SK-N-SH (cell line): ENCODE results near the gene FAHD2A. TPM values are rescaled to one million over a fixed set of nuclear protein-coding genes. Genes with fewer than 3 reads are reported as not detected.

Experiments used
- CTCF ChIA-PET: fragments of 300-600, 350-600 bp; formaldehyde crosslinking; extraction: SDS; loops from one replicate; lab custom pipeline; 2021; lab: Yijun Ruan, JAX
- POLR2A ChIA-PET: fragments of 350-600 bp; sonication (Branson Sonifier 250); formaldehyde crosslinking; extraction: SDS; loops from one replicate; lab custom pipeline; 2020; ENCODE audit warnings: antibody characterized with exemption, inconsistent platforms; lab: Yijun Ruan, JAX
- DNase-seq: peaks from one replicate; pipeline ENCODE4 v3.0.0; 2012
- H2AFZ ChIP-seq: fragments of 200-600 bp; sonication (generic); 2 replicates; pipeline ENCODE4 v1.8.1; 2016; ENCODE audit warnings: antibody characterized with exemption, mild to moderate bottlenecking, low read depth
- H3F3A ChIP-seq: fragments of 200-600 bp; sonication (generic); replicated peaks from 2 replicates; pipeline ENCODE3; 2016; ENCODE audit warnings: antibody characterized with exemption, mild to moderate bottlenecking; ENCODE audit not compliant: insufficient read depth
- H3K27ac ChIP-seq, 2 experiments: fragments of 200-500 bp in 1 of 2; fragments of 200-600 bp in 1 of 2; sonication (Bioruptor generic) in 1 of 2; sonication (generic), shearing (Covaris generic) in 1 of 2; 2 replicates each; pipeline versions ENCODE4 v1.5.1 to v1.6.1; 2014 to 2016; ENCODE audit warnings: low read depth in 2 of 2, inconsistent platforms in 1 of 2, low read length in 1 of 2, mild to moderate bottlenecking in 1 of 2, mixed read lengths in 1 of 2
- H3K27me3 ChIP-seq: fragments of 200-600 bp; sonication (generic), shearing (Covaris generic); 2 replicates; pipeline ENCODE4 v1.6.1; 2016; ENCODE audit warnings: mixed run types; ENCODE audit not compliant: insufficient read depth
- H3K36me3 ChIP-seq, 2 experiments: fragments of 200-500 bp in 1 of 2; fragments of 200-600 bp in 1 of 2; sonication (Bioruptor generic) in 1 of 2; sonication (generic) in 1 of 2; replicated peaks in 1 of 2; 2 replicates each; pipeline versions ENCODE3 to v1.5.1; 2014 to 2016; ENCODE audit warnings: low read length in 1 of 2, mild to moderate bottlenecking in 1 of 2; ENCODE audit not compliant: insufficient read depth in 2 of 2, control insufficient read depth in 1 of 2
- H3K4me1 ChIP-seq, 2 experiments: fragments of 200-500 bp in 1 of 2; fragments of 200-600 bp in 1 of 2; sonication (Bioruptor generic) in 1 of 2; sonication (generic), shearing (Covaris generic) in 1 of 2; 2 replicates each; pipeline versions ENCODE4 v1.5.1 to v1.6.1; 2014 to 2016; ENCODE audit warnings: low read depth in 1 of 2, low read length in 1 of 2, mixed run types in 1 of 2; ENCODE audit not compliant: insufficient read depth in 2 of 2, control insufficient read depth in 1 of 2
- H3K4me2 ChIP-seq: fragments of 200-600 bp; sonication (generic), shearing (Covaris generic); 2 replicates; pipeline ENCODE4 v1.6.1; 2017; ENCODE audit warnings: mixed run types
- H3K4me3 ChIP-seq, 2 experiments: fragments of 200-500 bp in 1 of 2; fragments of 200-600 bp in 1 of 2; sonication (Bioruptor generic) in 1 of 2; sonication (generic), shearing (Covaris generic) in 1 of 2; 2 replicates each; pipeline versions ENCODE4 v1.5.1 to v1.8.1; 2014 to 2016; ENCODE audit warnings: low read depth in 2 of 2, inconsistent platforms in 1 of 2, low read length in 1 of 2, mild to moderate bottlenecking in 1 of 2, mixed read lengths in 1 of 2, moderate library complexity in 1 of 2
- H3K79me2 ChIP-seq: fragments of 200-600 bp; sonication (generic); 2 replicates; pipeline ENCODE4 v1.8.1; 2017; ENCODE audit warnings: mild to moderate bottlenecking; ENCODE audit not compliant: insufficient read depth
- H3K9ac ChIP-seq: fragments of 200-600 bp; sonication (generic); 2 replicates; pipeline ENCODE4 v1.6.1; 2017; ENCODE audit warnings: mixed run types
- H3K9me2 ChIP-seq: fragments of 200-600 bp; sonication (generic); 2 replicates; pipeline ENCODE4 v1.6.1; 2017; ENCODE audit warnings: mixed run types
- H3K9me3 ChIP-seq: fragments of 200-600 bp; sonication (generic); 2 replicates; pipeline ENCODE4 v1.6.1; 2017; ENCODE audit warnings: mixed run types, mild to moderate bottlenecking, moderate library complexity
- H4K20me1 ChIP-seq: fragments of 200-600 bp; sonication (generic); 2 replicates; pipeline ENCODE4 v1.6.1; 2017; ENCODE audit warnings: mild to moderate bottlenecking, mixed run types; ENCODE audit not compliant: insufficient read depth
- EZH2phosphoT487 ChIP-seq: fragments of 200-600 bp; sonication (generic); IDR thresholded peaks from 2 replicates; pipeline ENCODE4 v1.6.1; 2017; ENCODE audit warnings: low read depth, mixed run types, mild to moderate bottlenecking, antibody characterized with exemption, moderate library complexity, borderline replicate concordance
- FOXM1 ChIP-seq: IDR thresholded peaks from 2 replicates; pipeline ENCODE4 v1.4.0; 2012; ENCODE audit warnings: low read depth, mild to moderate bottlenecking
- GABPA ChIP-seq: IDR thresholded peaks from 2 replicates; pipeline ENCODE4 v1.4.0; 2012; ENCODE audit warnings: low read depth, mild to moderate bottlenecking
- GATA2 ChIP-seq: sonication (generic); formaldehyde crosslinking; IDR thresholded peaks from 2 replicates; pipeline ENCODE4 v1.5.0; 2020; ENCODE audit warnings: mild to moderate bottlenecking, missing genetic modification reagents
- MEF2A ChIP-seq: IDR thresholded peaks from 2 replicates; pipeline ENCODE4 v1.4.0; 2012; ENCODE audit warnings: low read depth, borderline replicate concordance
- NFIC ChIP-seq: IDR thresholded peaks from 2 replicates; pipeline ENCODE4 v1.4.0; 2012; ENCODE audit warnings: borderline replicate concordance
- POLR2AphosphoS5 ChIP-seq: IDR thresholded peaks from 2 replicates; pipeline ENCODE4 v1.6.1; 2012; ENCODE audit warnings: low read depth, low read length
- RAD21 ChIP-seq: IDR thresholded peaks from 2 replicates; pipeline ENCODE4 v1.6.1; 2012; ENCODE audit warnings: mild to moderate bottlenecking, low read length
- RXRA ChIP-seq: IDR thresholded peaks from 2 replicates; pipeline ENCODE4 v1.4.0; 2012; ENCODE audit warnings: low read depth, mild to moderate bottlenecking, borderline replicate concordance
- SMC3 ChIP-seq: IDR thresholded peaks from 2 replicates; pipeline ENCODE4 v1.6.1; 2012; ENCODE audit warnings: low read depth, low read length, improper control_type of control experiment
- YY1 ChIP-seq: IDR thresholded peaks from 2 replicates; pipeline ENCODE4 v1.4.0; 2012; ENCODE audit warnings: low read depth, mild to moderate bottlenecking
- WGBS: methylation state at CpG from one replicate; pipeline ENCODE4 v1.1.6; 2017; ENCODE audit warnings: low lambda C conversion rate; 5-methylcytosine and 5-hydroxymethylcytosine counted together
- polyA plus RNA-seq, 3 experiments: library from polyadenylated mRNA; depleted of rRNA; stranded (reverse); fragments of >200 nt; gene quantifications; 2 replicates each; pipeline ENCODE4 v1.2.3, GENCODE V29; 2012
- TF ChIP-seq, protein P1 (sequence below): fragments of 150-350 bp; IDR thresholded peaks from 2 replicates; pipeline ENCODE4 v1.6.1; 2017; ENCODE audit warnings: antibody characterized with exemption, low read length, low read depth, borderline replicate concordance

The FAHD2A gene
- polyA plus RNA-seq, 1 of the 3 experiments (the other 2 are of a cell fraction) = 40.5 TPM

GRCh38 chr2:95390272-95390880 lies 12.1 kb upstream of the FAHD2A start:
- Histone ChIP-seq H3K27me3 (no peaks in the 10 kb centered on the region; the same call in 1 of the 2 replicates), H3K9me3 (no peaks in the 10 kb centered on the region), H3K9me2 (no peaks in the 10 kb centered on the region), H3K27ac (no peak overlapping the region), H3K4me1 (no peaks in the 10 kb centered on the region), H3K79me2 (no peaks in the 10 kb centered on the region), H3K4me3 (no peak overlapping the region), H3K4me2 (no peak overlapping the region), H2AFZ (no peak overlapping the region), H3F3A (no peaks in the 10 kb centered on the region), H3K36me3 (no peaks in the 10 kb centered on the region), H3K9ac (no peak overlapping the region), H4K20me1 (no peaks in the 10 kb centered on the region)
- CTCF ChIA-PET = interaction anchor here (1.7 to 3.5 kb wide), 2 partner anchors 27 to 46 kb away, joined by 7 to 24 read pairs; no protein-coding TSS in a partner anchor
- no peak for DNase-seq
- TF ChIP-seq SMC3 = no peak
- TF ChIP-seq NFIC = no peak
- POLR2A ChIA-PET = no interaction called here
- WGBS = 69% methylated on average over 3 of the region's 4 CpGs

DNA sequence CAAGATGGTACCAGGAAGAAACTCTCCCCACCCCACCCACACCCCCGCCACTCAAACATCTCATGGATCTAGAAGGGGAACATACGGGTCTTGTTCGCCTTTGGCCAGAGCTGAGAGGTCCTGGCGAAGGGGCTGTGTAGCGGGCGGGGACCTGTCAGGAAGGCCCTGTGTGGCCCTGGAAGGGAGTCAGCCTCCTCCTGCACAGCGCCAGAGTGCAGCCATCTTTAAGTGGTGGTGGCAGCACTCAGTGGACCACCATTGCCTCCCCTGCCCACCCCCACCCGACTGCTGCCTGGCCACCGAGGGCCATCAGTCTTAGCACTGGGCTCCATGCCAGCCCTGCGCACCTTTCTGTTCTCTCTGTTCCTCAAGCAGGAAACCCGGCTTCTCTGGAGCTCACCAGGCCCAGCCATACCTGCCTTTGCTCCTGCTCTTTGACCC lies 11.6 kb upstream of the FAHD2A start:
- H3K4me2 ChIP-seq = no peak overlapping the region
- ChIA-PET CTCF (no interaction called here), POLR2A (no interaction called here)
- no peaks in the 10 kb centered on the region for H3K36me3 ChIP-seq
- no peaks in the 10 kb centered on the region for H3K9me2 ChIP-seq
- no peaks in the 10 kb centered on the region for H3K79me2 ChIP-seq
- H3K4me3 ChIP-seq = no peak overlapping the region
- no peak overlapping the region for H2AFZ ChIP-seq
- H3K9ac ChIP-seq = no peak overlapping the region
- H3K27ac ChIP-seq = no peak overlapping the region
- no peaks in the 10 kb centered on the region for H3K4me1 ChIP-seq
- no peak for DNase-seq
- 87% methylated on average over 7 of the region's 11 CpGs for WGBS
- H3K9me3 ChIP-seq = no peaks in the 10 kb centered on the region
- no peaks in the 10 kb centered on the region; the same call in 1 of the 2 replicates for H3K27me3 ChIP-seq
- H4K20me1 ChIP-seq = no peaks in the 10 kb centered on the region
- TF ChIP-seq POLR2AphosphoS5 = no peak
- no peaks in the 10 kb centered on the region for H3F3A ChIP-seq

DNA sequence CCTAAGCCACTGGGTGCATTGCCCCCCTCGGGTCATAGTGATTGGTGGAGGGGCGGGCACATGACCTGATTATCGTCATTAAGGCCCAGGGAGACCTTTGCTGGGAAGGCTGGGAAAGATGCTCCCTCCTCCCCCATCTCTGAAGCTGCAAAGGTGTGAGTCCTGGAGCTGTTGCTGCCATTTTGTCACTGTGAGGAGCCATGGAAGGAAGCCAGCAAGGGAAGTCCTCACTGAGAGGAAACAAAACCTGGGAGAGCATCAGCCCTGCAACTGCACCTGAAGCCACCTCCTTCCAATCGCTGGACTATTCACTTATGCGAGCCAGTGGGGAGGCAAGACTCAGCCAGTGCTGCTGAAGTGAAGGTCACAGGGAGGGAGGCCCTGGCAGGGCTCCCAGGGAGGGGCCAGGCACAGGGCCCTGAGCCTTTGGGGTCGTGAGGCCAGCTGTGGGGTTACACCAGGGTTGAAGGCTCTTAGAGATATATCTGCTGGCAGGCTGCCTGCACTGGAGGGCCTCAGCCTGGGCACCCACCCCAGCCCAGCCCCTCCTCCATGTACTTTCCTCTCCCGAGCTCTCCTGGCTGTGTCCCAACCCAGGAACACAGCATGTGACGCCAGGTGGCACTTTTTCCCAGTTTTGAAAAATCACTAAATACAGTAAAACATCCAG lies 10.7 kb upstream of the FAHD2A start:
- Histone ChIP-seq H3K9me3 (no peaks in the 10 kb centered on the region), H3K4me1 (no peaks in the 10 kb centered on the region), H3K36me3 (no peaks in the 10 kb centered on the region), H3K4me2 (no peak overlapping the region), H4K20me1 (no peaks in the 10 kb centered on the region), H3K27me3 (no peaks in the 10 kb centered on the region; the same call in 1 of the 2 replicates), H3K9me2 (no peaks in the 10 kb centered on the region), H3K79me2 (no peaks in the 10 kb centered on the region), H2AFZ (no peak overlapping the region), H3K4me3 (no peak overlapping the region), H3K9ac (no peak overlapping the region), H3K27ac (no peak overlapping the region), H3F3A (no peaks in the 10 kb centered on the region)
- no peak for DNase-seq
- ChIA-PET POLR2A (no interaction called here), CTCF (interaction anchor here (1.9 kb wide), 1 partner anchor 10 kb away, joined by 6 read pairs; the partner anchor contains the start of gene FAHD2A)
- TF ChIP-seq MEF2A (no peak), RAD21 (no peak), YY1 (no peak), GATA2 (CRISPR knock-in tag) (no peak), EZH2phosphoT487 (no peak), FOXM1 (no peak), GABPA (no peak), RXRA (no peak), POLR2AphosphoS5 (no peak)
- TF ChIP-seq, protein P1, sequence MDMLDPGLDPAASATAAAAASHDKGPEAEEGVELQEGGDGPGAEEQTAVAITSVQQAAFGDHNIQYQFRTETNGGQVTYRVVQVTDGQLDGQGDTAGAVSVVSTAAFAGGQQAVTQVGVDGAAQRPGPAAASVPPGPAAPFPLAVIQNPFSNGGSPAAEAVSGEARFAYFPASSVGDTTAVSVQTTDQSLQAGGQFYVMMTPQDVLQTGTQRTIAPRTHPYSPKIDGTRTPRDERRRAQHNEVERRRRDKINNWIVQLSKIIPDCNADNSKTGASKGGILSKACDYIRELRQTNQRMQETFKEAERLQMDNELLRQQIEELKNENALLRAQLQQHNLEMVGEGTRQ = no peak
- WGBS = 32% methylated on average over 6 of the region's 8 CpGs
